ENCODE results near the gene ARSI.

DNA sequence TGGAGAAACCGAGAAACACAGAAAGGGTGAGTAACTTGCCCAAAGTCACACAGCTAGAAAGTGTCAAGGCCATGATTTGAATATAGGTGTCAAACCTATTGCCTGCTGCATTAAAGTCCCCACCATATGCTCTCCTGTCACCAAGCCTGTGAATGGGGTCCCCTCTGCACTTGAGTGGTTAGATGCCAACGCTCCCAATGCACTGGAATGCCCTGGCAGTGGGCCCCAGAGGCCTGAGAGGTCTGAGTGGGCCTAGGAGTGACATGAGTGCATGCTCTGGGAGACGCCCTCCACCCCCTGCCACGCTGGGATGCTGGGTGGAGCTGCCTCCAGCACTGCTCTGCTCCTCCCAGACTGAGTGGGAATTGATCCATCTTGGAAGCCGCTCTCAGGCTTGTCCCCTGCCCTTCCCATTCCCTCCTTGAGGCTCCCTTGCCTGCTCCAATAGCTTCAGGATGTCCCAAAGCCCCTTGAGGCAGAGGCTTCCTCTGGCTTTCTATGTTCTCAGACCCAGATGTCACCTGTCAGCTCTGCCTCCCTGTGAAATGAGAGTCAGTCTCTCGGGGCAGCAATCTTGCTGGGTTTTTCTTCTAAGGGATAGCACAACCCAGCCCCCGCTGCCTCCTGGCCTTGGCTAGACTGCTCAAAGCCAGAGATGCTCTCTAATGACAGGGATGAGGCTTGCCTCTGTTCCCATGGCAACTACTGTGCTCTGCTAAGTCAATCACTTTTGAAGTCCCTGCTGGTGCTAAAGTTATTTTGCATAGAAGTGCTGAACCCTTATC lies 6.6 kb upstream of the ARSI start:
- TF ChIP-seq, protein P1, sequence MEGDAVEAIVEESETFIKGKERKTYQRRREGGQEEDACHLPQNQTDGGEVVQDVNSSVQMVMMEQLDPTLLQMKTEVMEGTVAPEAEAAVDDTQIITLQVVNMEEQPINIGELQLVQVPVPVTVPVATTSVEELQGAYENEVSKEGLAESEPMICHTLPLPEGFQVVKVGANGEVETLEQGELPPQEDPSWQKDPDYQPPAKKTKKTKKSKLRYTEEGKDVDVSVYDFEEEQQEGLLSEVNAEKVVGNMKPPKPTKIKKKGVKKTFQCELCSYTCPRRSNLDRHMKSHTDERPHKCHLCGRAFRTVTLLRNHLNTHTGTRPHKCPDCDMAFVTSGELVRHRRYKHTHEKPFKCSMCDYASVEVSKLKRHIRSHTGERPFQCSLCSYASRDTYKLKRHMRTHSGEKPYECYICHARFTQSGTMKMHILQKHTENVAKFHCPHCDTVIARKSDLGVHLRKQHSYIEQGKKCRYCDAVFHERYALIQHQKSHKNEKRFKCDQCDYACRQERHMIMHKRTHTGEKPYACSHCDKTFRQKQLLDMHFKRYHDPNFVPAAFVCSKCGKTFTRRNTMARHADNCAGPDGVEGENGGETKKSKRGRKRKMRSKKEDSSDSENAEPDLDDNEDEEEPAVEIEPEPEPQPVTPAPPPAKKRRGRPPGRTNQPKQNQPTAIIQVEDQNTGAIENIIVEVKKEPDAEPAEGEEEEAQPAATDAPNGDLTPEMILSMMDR (IDR thresholded peaks at IDR 0.05; ENCODE audit: insufficient read depth, low read length, poor library complexity, severe bottlenecking) = no peak
- no peak for TF ChIP-seq EZH2phosphoT487 (conservative IDR thresholded peaks at IDR 0.05; ENCODE audit: low read length)

All from SU-DHL-6 (cell line).